Stimulated activated CD8-positive, alpha-beta memory T cell treated with anti-CD3 and anti-CD28 coated beads, Interleukin-7, amount 100 ng/mL, for 24 hours (primary cell): ENCODE measurements around the gene CEP170.
"Not testable (repeated sequence)": the region's sequence is repeated elsewhere in the genome, so short reads cannot be mapped to it uniquely, and the experiment has no call there.

Experiments used
- DNase-seq: peaks from one replicate; pipeline ENCODE4 v3.0.0-alpha.2; 2020; ENCODE audit warnings: low read depth

Gene CEP170

GRCh38 chr1:243233908-243234307 lies 21.2 kb downstream of the CEP170 start:
- no peak for DNase-seq

- DNase-seq, result no peak
Observed at GRCh38 chr1:243230914-243231313, 24.2 kb downstream of the CEP170 start.

- no peak for DNase-seq
Observed at GRCh38 chr1:243229526-243229925, 25.6 kb downstream of the CEP170 start.

- DNase-seq, result no peak
Observed at GRCh38 chr1:243227622-243228021, 27.5 kb downstream of the CEP170 start.

- no peak for DNase-seq
Observed at GRCh38 chr1:243218059-243218458, 37.0 kb downstream of the CEP170 start.

GRCh38 chr1:243217349-243217748 lies 37.7 kb downstream of the CEP170 start:
- DNase-seq, result no peak

- no peak for DNase-seq
Observed at GRCh38 chr1:243216741-243217140, 38.3 kb downstream of the CEP170 start.

- DNase-seq, result not testable (repeated sequence)
Observed at GRCh38 chr1:243215276-243215875, 39.7 kb downstream of the CEP170 start.

GRCh38 chr1:243213045-243213787 lies 41.9 kb downstream of the CEP170 start:
- no peak for DNase-seq

GRCh38 chr1:243211984-243212383 lies 43.1 kb downstream of the CEP170 start:
- not testable (repeated sequence) for DNase-seq

GRCh38 chr1:243205026-243205501 lies 50.0 kb downstream of the CEP170 start:
- not testable (repeated sequence) for DNase-seq

- not testable (repeated sequence) for DNase-seq
Observed at GRCh38 chr1:243204336-243204735, 50.7 kb downstream of the CEP170 start.

GRCh38 chr1:243203196-243203595 lies 51.9 kb downstream of the CEP170 start:
- not testable (repeated sequence) for DNase-seq

- DNase-seq, result not testable (repeated sequence)
Observed at GRCh38 chr1:243201316-243201715, 53.8 kb downstream of the CEP170 start.

GRCh38 chr1:243197524-243197923 lies 57.6 kb downstream of the CEP170 start:
- not testable (repeated sequence) for DNase-seq

GRCh38 chr1:243193330-243193729 lies 61.8 kb downstream of the CEP170 start:
- not testable (repeated sequence) for DNase-seq

GRCh38 chr1:243186201-243186995 lies 68.7 kb downstream of the CEP170 start:
- not testable (repeated sequence) for DNase-seq

GRCh38 chr1:243184787-243185186 lies 70.3 kb downstream of the CEP170 start:
- DNase-seq, result not testable (repeated sequence)

GRCh38 chr1:243183661-243184060 lies 71.4 kb downstream of the CEP170 start:
- not testable (repeated sequence) for DNase-seq

GRCh38 chr1:243183176-243183575 lies 71.9 kb downstream of the CEP170 start:
- DNase-seq, result not testable (repeated sequence)

GRCh38 chr1:243179720-243180119 lies 75.4 kb downstream of the CEP170 start:
- DNase-seq, result no peak

- not testable (repeated sequence) for DNase-seq
Observed at GRCh38 chr1:243177792-243178191, 77.3 kb downstream of the CEP170 start.
